Neural cell (in vitro differentiated cells): ENCODE results near the gene SLC44A5. TPM values are rescaled to one million over a fixed set of nuclear protein-coding genes. Genes with fewer than 3 reads are reported as not detected.

Experiments
- H2AFZ ChIP-seq: fragments of 200-600, 300-800 bp; sonication (generic), shearing (Covaris generic); 2 replicates; pipeline ENCODE4 v1.6.0; 2014; ENCODE audit warnings: low read depth, mild to moderate bottlenecking, antibody characterized with exemption, low read length, moderate library complexity
- H3F3A ChIP-seq: fragments of 200-600 bp; shearing (Covaris generic); 2 replicates; pipeline ENCODE4 v1.6.1; 2016; ENCODE audit warnings: mild to moderate bottlenecking, moderate library complexity, mixed read lengths, antibody characterized with exemption, low read length; ENCODE audit not compliant: insufficient read depth, poor library complexity, severe bottlenecking
- H3K27ac ChIP-seq: fragments of 200-600, 300-800 bp; sonication (generic), shearing (Covaris generic); 2 replicates; pipeline ENCODE4 v1.5.1; 2014; ENCODE audit warnings: mild to moderate bottlenecking, low read length, moderate library complexity
- H3K27me3 ChIP-seq: fragments of 300-800, 200-600 bp; sonication (generic), shearing (Covaris generic); 2 replicates; pipeline ENCODE4 v1.6.0; 2014; ENCODE audit warnings: mild to moderate bottlenecking, low read depth, low read length, moderate library complexity; ENCODE audit not compliant: insufficient read depth
- H3K36me3 ChIP-seq: fragments of 300-800, 200-600 bp; sonication (generic), shearing (Covaris generic); 2 replicates; pipeline ENCODE4 v1.5.1; 2014; ENCODE audit warnings: mild to moderate bottlenecking, antibody characterized with exemption, low read length, moderate library complexity; ENCODE audit not compliant: insufficient read depth
- H3K4me2 ChIP-seq: fragments of 300-800, 200-600 bp; sonication (generic), shearing (Covaris generic); 2 replicates; pipeline ENCODE4 v1.6.0; 2014; ENCODE audit warnings: mild to moderate bottlenecking, low read length
- H3K4me3 ChIP-seq: fragments of 300-800, 200-600 bp; sonication (generic), shearing (Covaris generic); 2 replicates; pipeline ENCODE4 v1.5.1; 2014; ENCODE audit warnings: mild to moderate bottlenecking, low read length, moderate library complexity
- H3K79me2 ChIP-seq: fragments of 200-600 bp; shearing (Covaris generic); replicated peaks from 2 replicates; pipeline ENCODE4 v1.6.0; 2014; ENCODE audit warnings: mild to moderate bottlenecking, low read length, moderate library complexity; ENCODE audit not compliant: insufficient read depth
- H3K9ac ChIP-seq: fragments of 300-800, 200-600 bp; sonication (generic), shearing (Covaris generic); 2 replicates; pipeline ENCODE4 v1.6.1; 2016; ENCODE audit warnings: mild to moderate bottlenecking, low read length, mixed read lengths
- H3K9me2 ChIP-seq: fragments of 200-600 bp; shearing (Covaris generic); 2 replicates; pipeline ENCODE4 v1.6.1; 2016; ENCODE audit warnings: mild to moderate bottlenecking, low read length, mixed read lengths; ENCODE audit not compliant: insufficient read depth
- H3K9me3 ChIP-seq: fragments of 200-600, 300-800 bp; sonication (generic), shearing (Covaris generic); 2 replicates; pipeline ENCODE4 v1.6.1; 2016; ENCODE audit warnings: mild to moderate bottlenecking, mixed run types, low read length, moderate library complexity, mixed read lengths
- H4K20me1 ChIP-seq: fragments of 200-600 bp; shearing (Covaris generic); 2 replicates; pipeline ENCODE4 v1.6.1; 2016; ENCODE audit warnings: mild to moderate bottlenecking, mixed run types; ENCODE audit not compliant: insufficient read depth
- CTCF ChIP-seq: fragments of 450-650 bp; IDR thresholded peaks from 2 replicates; pipeline ENCODE4 v1.5.1; 2014; ENCODE audit warnings: antibody characterized with exemption, mild to moderate bottlenecking, moderate library complexity; ENCODE audit not compliant: poor library complexity, severe bottlenecking
- EP300 ChIP-seq: fragments of 450-650 bp; conservative IDR thresholded peaks from 2 replicates; pipeline ENCODE4 v1.6.1; 2014; ENCODE audit warnings: antibody characterized with exemption, mild to moderate bottlenecking, moderate library complexity; ENCODE audit not compliant: poor library complexity, severe bottlenecking
- EZH2 ChIP-seq: fragments of 200-600, 300-800 bp; shearing (Covaris generic), sonication (generic); IDR thresholded peaks from 2 replicates; pipeline ENCODE4 v1.6.1; 2014; ENCODE audit warnings: antibody characterized with exemption, low read length, borderline replicate concordance, mild to moderate bottlenecking; ENCODE audit not compliant: insufficient read depth, poor library complexity, severe bottlenecking
- MXI1 ChIP-seq: fragments of 450-650 bp; conservative IDR thresholded peaks from 2 replicates; pipeline ENCODE4 v1.6.1; 2014; ENCODE audit warnings: antibody characterized with exemption, mild to moderate bottlenecking; ENCODE audit not compliant: poor library complexity, severe bottlenecking
- POLR2AphosphoS5 ChIP-seq: IDR thresholded peaks from 2 replicates; pipeline ENCODE4 v1.6.1; 2012
- RAD21 ChIP-seq: fragments of 450-650 bp; conservative IDR thresholded peaks from 2 replicates; pipeline ENCODE4 v1.6.1; 2014; ENCODE audit warnings: antibody characterized with exemption, mild to moderate bottlenecking, moderate library complexity
- SMC3 ChIP-seq: fragments of 450-650 bp; conservative IDR thresholded peaks from 2 replicates; pipeline ENCODE4 v1.6.1; 2014; ENCODE audit warnings: antibody characterized with exemption, mild to moderate bottlenecking, moderate library complexity; ENCODE audit not compliant: poor library complexity
- TAF1 ChIP-seq: IDR thresholded peaks from 2 replicates; pipeline ENCODE4 v1.6.1; 2012; ENCODE audit warnings: low read depth
- polyA plus RNA-seq: library from polyadenylated mRNA; depleted of rRNA; stranded (reverse); fragments of >200 nt; gene quantifications from 2 replicates; pipeline ENCODE4 v1.2.3, GENCODE V29; 2014
- TF ChIP-seq, protein P1 (sequence below): IDR thresholded peaks from 2 replicates; pipeline ENCODE4 v1.6.1; 2012; ENCODE audit warnings: borderline replicate concordance

The SLC44A5 gene
- polyA plus RNA-seq, 1 donor from 2014 or later, result 53.0 TPM

GRCh38 chr1:75471252-75471651 is 139.7 kb downstream of the SLC44A5 start:
- no peaks in the 10 kb centered on the region for H3F3A ChIP-seq
- H3K36me3 ChIP-seq, result no peaks in the 10 kb centered on the region
- H2AFZ ChIP-seq, result no peak overlapping the region
- no peak overlapping the region for H3K4me2 ChIP-seq
- TF ChIP-seq RAD21 (no peak), CTCF (no peak), MXI1 (no peak), EP300 (no peak), SMC3 (no peak)
- H3K27ac ChIP-seq, result no peak overlapping the region
- H3K9me3 ChIP-seq, result no peaks in the 10 kb centered on the region
- H3K79me2 ChIP-seq, result no peaks in the 10 kb centered on the region
- H3K27me3 ChIP-seq, result no peaks in the 10 kb centered on the region
- H3K9me2 ChIP-seq, result no peaks in the 10 kb centered on the region
- no peak overlapping the region for H3K4me3 ChIP-seq
- H3K9ac ChIP-seq, result no peak overlapping the region
- no peaks in the 10 kb centered on the region for H4K20me1 ChIP-seq

- Histone ChIP-seq H3K9me2 (no peaks in the 10 kb centered on the region), H3K9me3 (no peaks in the 10 kb centered on the region), H2AFZ (no peak overlapping the region), H3K9ac (no peak overlapping the region), H3K4me3 (no peak overlapping the region), H3F3A (no peaks in the 10 kb centered on the region), H3K27ac (no peak overlapping the region), H3K4me2 (no peak overlapping the region), H4K20me1 (no peaks in the 10 kb centered on the region), H3K27me3 (no peaks in the 10 kb centered on the region), H3K36me3 (no peaks in the 10 kb centered on the region), H3K79me2 (no peaks in the 10 kb centered on the region)
- TF ChIP-seq RAD21 (no peak), MXI1 (no peak), CTCF (no peak), EZH2 (no peak), SMC3 (no peak)
Measured at GRCh38 chr1:75470448-75470847, 140.5 kb downstream of the SLC44A5 start.

GRCh38 chr1:75469586-75470173 is 141.2 kb downstream of the SLC44A5 start:
- no peak overlapping the region for H3K9ac ChIP-seq
- H2AFZ ChIP-seq, result no peak overlapping the region
- no peaks in the 10 kb centered on the region for H3F3A ChIP-seq
- H3K4me2 ChIP-seq, result no peak overlapping the region
- H3K79me2 ChIP-seq, result no peaks in the 10 kb centered on the region
- no peaks in the 10 kb centered on the region for H3K36me3 ChIP-seq
- H4K20me1 ChIP-seq, result no peaks in the 10 kb centered on the region
- TF ChIP-seq RAD21, result no peak
- TF ChIP-seq CTCF, result no peak
- TF ChIP-seq POLR2AphosphoS5, result no peak
- no peak for TF ChIP-seq SMC3
- no peak for TF ChIP-seq MXI1
- TF ChIP-seq, protein P1, sequence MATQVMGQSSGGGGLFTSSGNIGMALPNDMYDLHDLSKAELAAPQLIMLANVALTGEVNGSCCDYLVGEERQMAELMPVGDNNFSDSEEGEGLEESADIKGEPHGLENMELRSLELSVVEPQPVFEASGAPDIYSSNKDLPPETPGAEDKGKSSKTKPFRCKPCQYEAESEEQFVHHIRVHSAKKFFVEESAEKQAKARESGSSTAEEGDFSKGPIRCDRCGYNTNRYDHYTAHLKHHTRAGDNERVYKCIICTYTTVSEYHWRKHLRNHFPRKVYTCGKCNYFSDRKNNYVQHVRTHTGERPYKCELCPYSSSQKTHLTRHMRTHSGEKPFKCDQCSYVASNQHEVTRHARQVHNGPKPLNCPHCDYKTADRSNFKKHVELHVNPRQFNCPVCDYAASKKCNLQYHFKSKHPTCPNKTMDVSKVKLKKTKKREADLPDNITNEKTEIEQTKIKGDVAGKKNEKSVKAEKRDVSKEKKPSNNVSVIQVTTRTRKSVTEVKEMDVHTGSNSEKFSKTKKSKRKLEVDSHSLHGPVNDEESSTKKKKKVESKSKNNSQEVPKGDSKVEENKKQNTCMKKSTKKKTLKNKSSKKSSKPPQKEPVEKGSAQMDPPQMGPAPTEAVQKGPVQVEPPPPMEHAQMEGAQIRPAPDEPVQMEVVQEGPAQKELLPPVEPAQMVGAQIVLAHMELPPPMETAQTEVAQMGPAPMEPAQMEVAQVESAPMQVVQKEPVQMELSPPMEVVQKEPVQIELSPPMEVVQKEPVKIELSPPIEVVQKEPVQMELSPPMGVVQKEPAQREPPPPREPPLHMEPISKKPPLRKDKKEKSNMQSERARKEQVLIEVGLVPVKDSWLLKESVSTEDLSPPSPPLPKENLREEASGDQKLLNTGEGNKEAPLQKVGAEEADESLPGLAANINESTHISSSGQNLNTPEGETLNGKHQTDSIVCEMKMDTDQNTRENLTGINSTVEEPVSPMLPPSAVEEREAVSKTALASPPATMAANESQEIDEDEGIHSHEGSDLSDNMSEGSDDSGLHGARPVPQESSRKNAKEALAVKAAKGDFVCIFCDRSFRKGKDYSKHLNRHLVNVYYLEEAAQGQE, result no peak
- TF ChIP-seq EP300, result no peak
- TF ChIP-seq TAF1, result no peak
- TF ChIP-seq EZH2, result no peak
- H3K27ac ChIP-seq, result no peak overlapping the region
- H3K4me3 ChIP-seq, result no peak overlapping the region
- no peaks in the 10 kb centered on the region for H3K27me3 ChIP-seq
- H3K9me2 ChIP-seq, result no peaks in the 10 kb centered on the region
- H3K9me3 ChIP-seq, result no peaks in the 10 kb centered on the region
